Stromal cell of bone marrow (primary cell): Measurements from ENCODE around the gene FCHO2.

Experiments
- DNase-seq: peaks from one replicate; pipeline ENCODE4 v3.0.0-alpha.2; 2012; ENCODE audit warnings: low read depth

Gene FCHO2

DNA sequence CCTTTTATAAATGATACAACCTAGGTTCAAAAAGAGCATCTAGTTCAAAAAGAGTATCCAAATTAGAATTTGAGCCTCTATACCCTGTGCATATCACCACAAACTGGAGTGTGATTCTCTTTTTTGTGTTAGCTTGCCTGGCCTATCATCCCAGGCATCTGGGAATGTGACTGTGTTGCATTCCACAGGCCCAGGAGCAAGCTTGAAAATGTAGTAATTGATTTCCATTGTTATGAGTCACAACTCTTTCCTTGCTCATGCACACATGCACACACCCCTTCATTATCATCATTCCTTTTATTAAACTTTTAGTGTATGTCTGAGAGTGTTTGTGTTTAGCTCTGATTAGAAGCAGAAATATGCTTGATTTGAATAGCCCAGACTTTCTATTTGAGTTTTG is 75.2 kb downstream of the FCHO2 start:
- DNase-seq: peak; percentile 50

DNA sequence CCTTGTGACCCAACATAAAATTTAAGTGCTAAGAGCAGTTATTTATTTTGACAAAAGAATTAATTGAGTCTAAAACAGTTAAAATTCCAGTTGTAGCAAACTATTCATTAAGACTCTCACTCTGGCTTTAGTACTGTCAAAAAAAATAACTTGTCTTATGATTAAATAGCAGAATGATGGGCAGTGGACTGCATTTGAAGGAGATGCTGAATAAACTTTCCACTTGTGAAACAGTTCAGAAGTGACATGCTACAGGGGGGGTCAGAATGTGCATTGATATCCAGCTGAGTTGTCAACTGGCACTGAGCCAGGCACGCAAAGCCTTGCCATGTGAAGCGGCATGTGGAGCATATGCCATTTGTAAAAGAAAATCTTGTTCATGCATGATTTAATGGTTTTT is 76.0 kb downstream of the FCHO2 start:
- DNase-seq: peak; percentile 18

DNA sequence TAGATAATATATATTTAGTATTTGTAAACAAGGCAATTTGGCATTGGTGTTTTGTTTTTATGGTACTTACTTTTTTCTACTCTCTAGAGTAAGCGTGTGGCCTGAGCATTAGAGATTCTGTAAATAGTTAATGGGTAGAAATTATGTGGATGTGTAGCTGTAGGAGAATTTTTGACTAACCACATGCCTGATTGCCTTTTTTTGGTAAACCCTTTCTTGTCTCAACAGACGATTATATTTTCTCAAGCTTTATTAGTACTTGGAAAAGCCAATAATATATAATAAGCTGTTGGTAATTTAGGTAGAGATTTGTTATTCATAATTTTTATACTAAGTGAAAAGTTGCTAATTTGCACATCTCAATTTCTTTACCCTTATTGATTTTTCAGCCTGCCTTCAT is 76.8 kb downstream of the FCHO2 start:
- DNase-seq: no peak

DNA sequence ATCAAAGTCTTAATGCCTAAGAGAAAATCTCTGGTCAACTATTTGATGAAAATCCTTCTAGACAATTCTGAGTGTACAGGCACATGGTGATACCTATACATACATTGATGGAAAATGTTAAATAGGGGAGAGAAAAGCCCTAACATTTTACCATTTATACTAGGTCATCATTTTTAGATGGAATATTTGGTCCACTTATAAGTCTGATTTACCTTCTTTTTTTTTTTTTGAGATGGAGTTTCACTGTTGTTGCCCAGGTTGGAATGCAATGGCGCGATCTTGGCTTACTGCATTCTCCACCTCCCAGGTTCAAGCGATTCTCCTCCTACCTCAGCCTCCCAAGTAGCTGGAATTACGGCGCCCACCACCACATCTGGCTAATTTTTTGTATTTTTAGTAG is 81.7 kb downstream of the FCHO2 start:
- no peak for DNase-seq

DNA sequence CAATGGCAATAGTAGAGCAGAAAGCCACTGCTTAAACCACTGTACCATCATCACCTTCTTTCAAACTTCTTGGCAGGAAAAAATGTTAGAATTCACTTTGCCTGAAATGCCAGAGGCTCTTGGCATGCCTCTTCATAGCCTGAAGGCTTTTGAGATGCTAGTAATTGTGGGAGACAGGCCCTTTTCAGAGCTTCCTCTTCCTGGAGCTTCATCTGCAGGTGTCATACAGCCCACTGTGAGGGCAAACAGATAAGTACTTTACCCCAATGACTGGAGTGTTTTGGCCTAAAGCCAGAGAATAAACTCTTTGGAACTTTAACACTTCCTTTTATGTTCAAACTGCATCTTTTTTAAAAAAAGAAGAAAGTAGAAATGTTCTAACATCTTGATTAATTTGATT is 83.2 kb downstream of the FCHO2 start:
- DNase-seq: no peak

DNA sequence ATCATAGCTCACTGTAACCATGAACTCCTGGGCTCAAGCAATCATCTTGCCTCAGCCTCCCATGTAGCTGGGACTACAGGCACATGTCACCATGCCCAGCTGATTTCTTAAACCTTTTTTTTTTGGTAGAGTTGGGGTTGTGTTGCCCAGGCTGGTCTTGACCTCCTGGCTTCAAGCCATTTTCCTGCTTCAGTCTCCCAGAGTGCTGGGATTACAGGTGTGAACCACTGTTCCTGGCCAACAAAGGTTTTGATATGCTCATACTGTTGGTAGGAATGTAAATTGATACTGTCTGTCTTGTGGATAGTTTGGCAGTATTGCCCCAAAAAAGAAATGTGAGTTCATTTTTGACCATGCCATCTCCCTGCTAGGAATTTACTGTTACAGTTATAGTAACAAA is 87.2 kb downstream of the FCHO2 start:
- DNase-seq: no peak

DNA sequence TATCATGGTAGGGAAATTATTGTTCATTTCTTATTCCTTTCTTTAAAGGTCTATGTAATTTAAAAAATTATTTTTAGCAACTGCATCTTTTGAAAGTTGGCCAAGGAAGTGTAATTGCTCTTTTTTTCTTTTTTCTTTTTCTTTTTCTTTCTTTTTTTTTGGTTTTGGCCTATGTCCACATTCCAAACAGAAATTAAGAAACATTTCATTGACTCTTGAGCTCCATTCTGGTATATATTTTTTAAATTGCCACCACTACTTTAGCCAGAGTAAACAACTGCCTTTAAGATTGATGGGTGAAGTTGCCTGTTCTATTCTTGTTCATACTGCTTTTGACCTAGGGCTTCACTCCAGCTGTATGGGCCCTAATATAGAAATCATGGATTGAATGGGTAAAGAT is 88.7 kb downstream of the FCHO2 start:
- DNase-seq: no peak

DNA sequence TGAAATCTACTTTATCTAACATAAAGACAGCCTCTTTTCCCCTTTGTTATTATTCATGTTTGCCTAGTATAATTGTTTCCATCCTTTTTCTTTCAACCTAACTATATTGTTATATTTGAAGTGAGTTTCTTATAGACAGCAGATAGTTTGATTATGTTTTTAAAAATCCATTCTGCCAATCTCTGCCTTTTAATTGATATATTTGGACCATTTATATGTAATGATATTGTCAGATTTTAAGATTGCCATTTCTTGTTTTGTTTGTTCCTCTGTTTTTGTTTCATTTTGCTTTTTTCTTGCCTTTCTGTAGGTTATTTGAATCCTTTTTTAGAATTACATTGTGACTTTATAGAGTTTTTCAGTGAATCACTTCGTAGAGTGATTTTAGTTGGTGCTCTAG is 89.8 kb downstream of the FCHO2 start:
- no peak for DNase-seq

DNA sequence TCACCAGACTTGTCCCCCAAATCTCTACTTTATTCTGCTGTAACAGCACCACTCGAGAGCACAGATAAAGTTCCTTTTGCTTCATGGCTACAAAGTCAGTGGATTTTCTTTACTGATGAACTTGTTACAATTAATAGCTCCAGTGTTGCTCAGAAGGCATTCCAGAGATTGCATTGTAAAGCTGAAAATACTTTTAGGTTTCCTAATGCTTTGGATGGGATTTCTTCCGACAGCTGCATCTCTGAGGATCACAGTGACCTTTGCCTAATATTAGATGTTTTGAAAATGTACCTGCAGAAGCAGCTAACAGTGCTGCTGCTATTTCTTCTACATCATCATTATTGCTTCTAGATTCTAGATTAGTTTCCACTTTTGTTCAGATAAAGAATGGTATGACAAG is 105.8 kb downstream of the FCHO2 start:
- no peak for DNase-seq

DNA sequence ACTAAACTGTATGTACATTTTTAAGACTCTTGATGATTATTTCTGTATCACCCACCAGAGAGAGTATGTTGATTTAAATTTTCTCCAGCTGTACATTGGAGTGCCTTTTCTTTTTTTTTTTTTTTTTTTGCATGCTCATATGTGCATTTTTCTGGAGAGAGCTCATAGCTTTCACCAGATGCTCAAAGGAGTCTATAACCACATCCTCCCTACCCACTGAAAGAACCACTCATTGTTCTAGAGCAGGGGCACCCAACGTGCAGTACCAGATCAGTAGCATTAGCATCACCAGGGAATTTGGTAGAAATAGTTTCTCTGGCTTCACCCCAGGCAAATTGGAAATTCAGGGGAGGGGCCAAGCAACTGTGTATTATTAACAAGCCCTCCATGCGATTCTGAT is 110.6 kb downstream of the FCHO2 start:
- peak; percentile 3 for DNase-seq

DNA sequence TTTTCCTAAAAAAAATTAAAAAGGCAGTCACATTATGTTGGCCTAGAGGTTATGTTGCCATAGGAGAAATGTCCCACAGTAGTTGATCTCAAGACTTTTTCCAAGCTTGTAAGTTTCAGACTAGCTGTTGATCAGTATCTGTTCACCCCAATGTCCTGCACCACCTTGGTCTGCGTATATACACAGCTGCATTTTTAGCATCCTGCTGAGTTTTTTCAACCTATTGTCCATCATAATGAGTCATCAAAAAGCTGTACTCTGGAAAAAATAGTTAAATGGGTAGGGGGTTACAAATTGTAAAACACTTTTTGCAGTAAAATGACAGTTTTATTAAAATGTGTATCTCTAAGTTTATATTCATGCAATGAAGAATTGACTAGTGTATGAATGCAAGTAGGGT is 111.4 kb downstream of the FCHO2 start:
- DNase-seq: no peak

DNA sequence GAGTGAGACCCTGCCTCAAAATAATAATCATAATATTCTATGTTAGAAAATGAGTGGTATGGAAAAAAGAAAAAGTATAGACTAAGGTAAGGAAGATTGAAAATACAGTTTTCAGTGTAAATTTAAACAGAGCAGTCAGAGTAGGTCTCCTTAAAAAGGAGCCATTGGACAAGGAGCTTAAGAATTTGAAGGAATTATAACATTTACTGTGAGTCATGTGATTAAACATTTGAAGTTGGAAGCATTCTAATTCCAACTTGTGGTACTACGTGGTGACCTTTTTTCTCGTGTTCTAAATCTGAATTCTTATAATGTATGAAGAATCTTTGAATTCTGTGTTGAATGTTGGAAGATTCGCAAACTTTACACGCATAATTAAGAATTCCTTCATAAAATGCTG is 125.3 kb downstream of the FCHO2 start:
- DNase-seq: no peak

DNA sequence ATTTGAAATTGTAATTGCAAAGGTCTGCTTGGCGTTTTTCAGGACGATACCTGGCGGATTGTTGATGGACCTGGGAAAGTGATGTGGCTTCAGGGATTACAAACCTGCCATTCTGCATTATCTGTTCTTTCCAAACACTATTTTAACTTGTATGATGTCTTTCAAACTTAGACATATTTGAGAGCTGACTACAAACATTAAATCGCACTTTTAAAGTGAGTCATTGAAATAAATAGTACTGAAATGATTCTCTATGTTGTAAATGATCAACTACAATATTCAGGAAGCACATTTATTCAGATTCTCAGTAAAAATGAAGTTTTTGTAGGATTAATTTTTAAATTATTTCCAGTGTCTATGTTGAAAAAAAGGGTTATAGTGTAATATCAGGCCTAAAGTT is 132.2 kb downstream of the FCHO2 start:
- DNase-seq: no peak

DNA sequence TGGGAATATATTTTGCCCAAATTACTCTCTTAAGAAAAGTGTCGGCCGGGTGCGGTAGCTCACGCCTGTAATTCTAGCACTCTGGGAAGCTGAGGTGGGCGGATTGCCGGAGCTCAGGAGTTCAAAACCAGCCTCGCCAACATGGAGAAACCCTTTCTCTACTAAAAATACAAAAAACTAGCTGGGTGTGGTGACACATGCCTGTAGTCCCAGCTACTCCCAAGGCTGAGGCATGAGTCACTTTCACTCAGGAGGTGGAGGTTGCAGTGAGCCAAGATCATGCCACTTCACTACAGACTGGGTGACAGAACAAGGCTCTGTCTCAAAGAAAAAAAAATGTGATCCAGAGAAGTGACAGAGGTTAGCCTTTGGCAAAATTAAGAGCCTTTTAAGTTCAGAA is 138.1 kb downstream of the FCHO2 start:
- peak; percentile 34 for DNase-seq

DNA sequence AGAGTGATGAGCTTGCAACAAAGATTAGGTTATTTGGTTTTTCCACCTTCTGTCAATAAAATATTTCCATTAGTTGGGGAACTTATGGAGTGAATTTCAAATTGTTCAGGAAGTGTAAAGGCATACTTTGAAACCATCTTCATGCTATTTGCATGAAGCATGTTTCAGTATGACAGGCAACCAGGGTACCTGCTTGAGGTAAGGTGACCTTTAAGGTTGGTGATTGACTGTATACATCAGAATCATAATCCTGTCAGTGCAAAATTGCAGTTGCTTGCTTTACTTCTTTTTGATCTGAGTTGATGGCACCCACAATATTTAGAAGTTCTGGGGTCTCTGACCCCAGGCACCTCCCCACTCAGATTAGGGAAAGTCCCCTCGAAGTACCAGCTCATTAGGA is 138.6 kb downstream of the FCHO2 start:
- DNase-seq: no peak

DNA sequence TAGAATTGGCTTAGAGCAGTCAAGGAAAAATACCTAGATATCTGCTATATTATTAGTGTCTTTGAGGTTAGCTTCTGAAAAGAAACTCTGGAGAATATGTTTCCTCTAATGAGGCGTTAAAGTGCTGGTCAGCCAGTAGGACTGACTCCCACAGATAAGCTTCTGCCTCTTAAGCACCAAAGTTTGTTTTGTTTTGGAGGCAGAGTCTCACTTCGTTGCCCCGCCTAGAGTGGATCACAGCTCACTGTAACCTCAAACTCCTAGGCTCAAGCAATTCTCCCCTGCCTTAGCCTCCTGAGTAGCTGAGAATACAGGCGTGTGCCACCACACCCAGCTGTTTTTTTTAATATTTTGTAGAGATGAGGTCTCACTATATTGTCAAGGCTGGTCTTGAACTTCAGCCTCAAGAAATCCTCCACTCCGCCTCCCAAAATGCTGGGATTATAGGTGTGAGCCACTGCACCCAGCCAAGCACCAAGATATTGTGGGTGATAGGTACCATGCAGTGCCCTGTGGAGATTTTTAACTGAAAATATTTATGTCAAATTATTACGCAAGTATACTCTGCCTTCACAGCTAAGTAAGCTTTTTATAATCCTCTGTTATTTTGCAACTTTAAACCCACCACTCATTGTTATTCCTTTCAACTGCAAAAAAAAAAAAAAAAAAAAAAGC is 139.9 kb downstream of the FCHO2 start:
- DNase-seq: no peak

DNA sequence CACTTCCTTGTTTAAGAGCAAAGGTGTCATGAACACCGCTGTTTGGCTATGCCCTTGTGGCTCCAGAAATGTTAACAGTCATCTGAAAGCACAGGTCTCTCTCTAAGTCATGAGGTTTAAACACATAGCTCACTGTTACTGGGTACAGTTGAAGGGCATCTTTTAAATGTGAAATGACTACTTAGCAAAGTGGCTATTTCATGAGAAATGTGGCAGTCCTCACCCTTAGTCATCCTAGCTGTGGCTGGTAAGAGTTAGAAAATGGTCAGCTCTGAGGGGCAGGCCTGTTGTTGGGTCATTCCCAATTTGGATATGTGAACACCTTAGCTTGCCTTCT is 140.4 kb downstream of the FCHO2 start:
- no peak for DNase-seq

DNA sequence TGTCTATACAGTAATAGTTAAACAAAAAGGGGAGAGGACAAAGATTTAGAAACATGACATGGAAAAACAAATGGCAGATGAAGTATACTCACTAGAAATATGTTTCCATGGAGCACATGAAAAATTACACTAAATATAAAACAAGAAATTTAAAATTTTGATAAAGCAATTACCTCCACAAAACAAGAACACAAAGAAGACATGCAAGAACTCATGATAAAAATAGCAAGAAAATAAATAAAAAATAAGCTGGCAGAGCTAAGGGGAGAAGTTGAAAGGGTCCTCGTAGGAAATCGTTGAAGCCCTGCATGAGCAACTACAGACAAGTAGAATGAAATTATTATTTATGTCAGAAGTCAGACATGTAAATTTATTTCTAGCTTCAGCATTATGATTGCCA is 141.9 kb downstream of the FCHO2 start:
- DNase-seq: no peak

DNA sequence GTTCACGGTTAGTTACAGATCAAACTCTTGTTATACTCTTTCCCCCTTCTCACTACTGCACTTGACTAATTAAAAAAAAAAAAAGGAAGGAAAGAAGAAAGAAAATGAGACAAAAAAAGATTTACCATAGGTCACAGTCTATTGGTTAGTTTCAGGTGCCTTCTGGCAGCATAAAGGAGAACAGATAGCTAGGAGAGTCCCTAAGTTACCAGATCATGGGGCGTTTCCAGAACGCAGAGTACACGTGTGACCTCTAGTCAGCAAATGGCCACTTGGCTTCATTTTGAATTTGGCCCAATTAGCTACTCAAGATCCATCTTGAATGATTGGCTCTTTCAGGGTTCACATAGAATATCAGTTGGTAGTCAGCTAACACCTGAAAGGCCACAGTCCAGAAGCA is 144.3 kb downstream of the FCHO2 start:
- DNase-seq: no peak

DNA sequence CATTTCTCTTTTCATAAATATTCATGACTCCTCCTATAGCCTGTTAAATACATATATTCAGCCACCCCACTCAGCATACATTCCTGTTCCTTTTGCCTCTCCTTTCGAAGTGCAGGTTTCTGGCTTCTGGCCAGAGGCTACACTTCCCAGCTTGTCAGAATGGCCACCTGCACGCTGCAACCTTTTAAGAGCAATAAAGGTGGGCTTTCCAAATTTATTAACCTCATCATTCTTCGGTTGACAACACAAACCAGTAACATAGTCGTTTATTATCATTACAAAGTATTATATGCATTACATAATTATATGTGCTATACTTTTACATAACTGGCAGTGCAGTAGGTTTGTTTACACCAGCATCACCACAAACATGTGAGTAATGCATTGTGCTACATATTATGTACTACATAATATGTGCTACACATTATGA is 148.0 kb downstream of the FCHO2 start:
- no peak for DNase-seq

DNA sequence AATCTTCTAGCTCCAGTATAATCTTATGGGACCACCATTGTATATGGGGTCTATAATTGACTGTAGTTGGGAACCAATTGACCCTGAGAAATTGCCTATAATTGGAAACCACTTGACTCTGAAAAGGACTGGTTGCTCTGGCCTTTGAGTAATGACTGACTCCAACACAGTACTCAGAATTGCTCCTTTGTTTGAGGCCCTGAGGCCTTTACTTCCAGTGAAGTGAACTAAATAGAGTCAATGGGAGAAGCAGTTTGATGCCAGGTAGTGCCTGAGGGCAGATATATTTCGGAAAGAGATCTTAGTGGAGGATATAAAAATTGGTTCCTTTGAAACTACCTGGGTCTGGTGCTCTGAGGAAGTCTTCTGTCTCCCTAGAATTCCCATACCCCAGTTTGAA is 148.5 kb downstream of the FCHO2 start:
- no peak for DNase-seq

DNA sequence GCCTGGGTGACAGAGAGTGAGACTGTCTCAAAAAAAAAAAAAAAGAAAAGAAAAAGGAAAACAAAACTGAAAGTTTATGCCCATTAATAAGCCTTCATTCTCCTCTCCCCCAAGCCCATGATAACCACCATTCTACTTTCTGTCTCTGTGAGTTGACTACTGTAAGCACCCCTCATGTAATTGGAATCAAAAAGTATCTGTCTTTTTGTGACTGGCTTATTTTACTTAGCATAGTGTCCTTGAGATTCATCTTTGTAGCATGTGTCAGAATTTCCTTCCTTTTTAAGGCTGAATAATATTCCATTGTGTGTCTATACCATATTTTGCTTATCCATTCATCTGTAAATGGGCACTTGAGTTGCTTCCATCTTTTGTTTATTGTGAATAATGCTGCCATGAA is 150.5 kb downstream of the FCHO2 start:
- no peak for DNase-seq

DNA sequence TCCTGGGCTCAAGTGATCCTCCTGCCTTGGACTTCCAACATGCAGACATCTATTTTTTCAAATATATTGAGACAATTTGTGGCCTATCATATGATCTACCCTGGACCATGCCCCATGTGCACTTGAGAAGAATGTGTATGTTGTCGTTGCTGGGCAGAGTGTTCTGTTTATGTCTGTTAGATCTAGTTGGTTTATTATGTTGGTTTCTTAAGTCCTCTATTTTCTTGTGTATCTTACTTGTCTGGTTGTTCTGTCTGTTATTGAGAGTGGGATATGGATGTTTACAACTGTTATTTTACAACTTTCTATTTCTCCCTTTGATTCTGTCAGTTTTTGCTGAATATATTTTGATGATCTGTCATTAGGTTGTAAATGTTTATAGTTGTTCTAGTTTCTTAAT is 154.3 kb downstream of the FCHO2 start:
- DNase-seq: no peak

DNA sequence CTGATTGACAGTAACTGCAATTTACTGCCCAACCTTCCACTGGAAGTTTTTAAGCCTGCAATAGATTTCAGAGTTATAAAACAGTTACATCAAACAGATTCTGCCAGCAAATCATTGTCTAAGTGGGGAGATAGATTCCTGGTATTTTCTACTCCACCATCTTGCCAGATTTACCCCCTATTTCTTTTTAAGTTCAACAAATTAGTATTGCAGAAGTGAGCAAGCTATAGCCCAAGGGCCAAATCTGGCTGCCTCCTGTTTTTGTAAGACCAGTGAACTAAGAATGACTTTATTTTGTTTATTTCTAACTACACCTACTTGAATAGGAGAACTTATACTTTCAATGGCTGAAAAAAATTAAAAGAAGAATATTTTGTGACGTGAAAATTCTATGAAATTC is 155.7 kb downstream of the FCHO2 start:
- DNase-seq: no peak

DNA sequence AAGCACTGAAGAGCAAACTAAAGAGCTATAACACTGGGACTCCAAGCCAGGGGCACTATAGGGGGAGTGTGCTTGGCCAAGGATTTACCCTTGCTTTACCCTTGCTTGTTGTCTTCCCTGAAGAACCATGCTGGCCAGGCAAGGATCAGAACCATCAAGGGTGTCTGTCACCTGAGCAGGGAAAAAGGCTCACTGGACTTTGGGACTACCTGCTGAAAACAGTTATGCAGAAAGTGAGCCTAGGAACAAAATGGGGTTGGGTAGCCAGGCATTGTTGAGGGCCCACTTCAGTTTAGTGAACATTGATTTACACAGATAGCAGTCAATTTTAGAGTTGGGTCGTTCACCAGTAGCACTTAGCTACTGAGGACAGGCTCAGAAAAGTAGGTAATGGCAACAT is 156.5 kb downstream of the FCHO2 start:
- no peak for DNase-seq
